PC-3 (cell line): ENCODE measurements around the gene ZNF143. TPM values are rescaled to one million over a fixed set of nuclear protein-coding genes. Genes with fewer than 3 reads are reported as not detected.

Experiments used
- ATAC-seq: fragments of 200-7000 bp; cut with Tn5 transposase; 2 replicates; pipeline ENCODE4 v1.9.1; 2020; ENCODE audit warnings: mild to moderate bottlenecking, moderate library complexity
- BruUV-seq: library from RNA; stranded (reverse); fragments of 400-500 nt; replicated peaks from 2 replicates; lab custom pipeline; 2021; lab: Mats Ljungman, UMichigan
- CTCF ChIA-PET: fragments of 300-600 bp; sonication (Branson Sonifier 250); formaldehyde crosslinking; loops from one replicate; lab custom pipeline; 2022; ENCODE audit warnings: antibody characterized with exemption; lab: Charles Lee
- POLR2A ChIA-PET: fragments of 300-600 bp; sonication (Branson Sonifier 250); formaldehyde crosslinking; loops from one replicate; lab custom pipeline; 2022; ENCODE audit warnings: antibody characterized with exemption; ENCODE audit not compliant: unreplicated experiment; lab: Charles Lee
- DNase-seq: peaks from one replicate; pipeline ENCODE4 v3.0.0-alpha.2; 2015
- H2AFZ ChIP-seq: fragments of 300-600 bp; sonication (generic); 2 replicates; pipeline ENCODE4 v1.6.0; 2016; ENCODE audit warnings: antibody characterized with exemption, low read length
- H3F3A ChIP-seq: fragments of 300-600 bp; sonication (generic); one replicate; pipeline ENCODE4 v1.6.0; 2017; ENCODE audit warnings: antibody characterized with exemption, low read length, control low read depth, mild to moderate bottlenecking; ENCODE audit not compliant: unreplicated experiment
- H3K27ac ChIP-seq: fragments of 300-600 bp; sonication (generic); 2 replicates; pipeline ENCODE4 v1.5.1; 2016; ENCODE audit warnings: mild to moderate bottlenecking, low read length
- H3K27me3 ChIP-seq: fragments of 300-600 bp; sonication (generic); 2 replicates; pipeline ENCODE4 v1.6.1; 2016; ENCODE audit warnings: low read length, mixed read lengths
- H3K36me3 ChIP-seq: fragments of 300-600 bp; sonication (generic); 2 replicates; pipeline ENCODE4 v1.6.1; 2016; ENCODE audit warnings: low read depth, mixed run types, low read length, mixed read lengths
- H3K4me1 ChIP-seq: fragments of 300-600 bp; sonication (generic); 2 replicates; pipeline ENCODE4 v1.5.1; 2016; ENCODE audit warnings: low read length; ENCODE audit not compliant: insufficient read depth
- H3K4me2 ChIP-seq: fragments of 300-600 bp; sonication (generic); 2 replicates; pipeline ENCODE4 v1.6.0; 2016; ENCODE audit warnings: low read length
- H3K4me3 ChIP-seq: fragments of 300-600 bp; sonication (generic); 2 replicates; pipeline ENCODE4 v1.5.1; 2016; ENCODE audit warnings: mild to moderate bottlenecking, low read length, mixed read lengths
- H3K79me2 ChIP-seq: fragments of 300-600 bp; sonication (generic); 2 replicates; pipeline ENCODE4 v1.6.1; 2017; ENCODE audit warnings: low read length, mixed read lengths
- H3K9ac ChIP-seq: fragments of 300-600 bp; sonication (generic); 2 replicates; pipeline ENCODE4 v1.6.0; 2016; ENCODE audit warnings: mild to moderate bottlenecking, low read length
- H3K9me2 ChIP-seq: fragments of 300-600 bp; sonication (generic); replicated peaks from 2 replicates; pipeline ENCODE4 v1.6.1; 2016; ENCODE audit warnings: mixed run types, low read length, mixed read lengths
- H3K9me3 ChIP-seq: fragments of 300-600 bp; sonication (generic); 2 replicates; pipeline ENCODE4 v1.6.1; 2016; ENCODE audit warnings: low read length, mixed read lengths
- H4K20me1 ChIP-seq: fragments of 300-600 bp; sonication (generic); 2 replicates; pipeline ENCODE4 v1.6.1; 2016; ENCODE audit warnings: low read length, mixed read lengths
- EZH2 ChIP-seq: fragments of 300-600 bp; sonication (generic); IDR thresholded peaks from one replicate; pipeline ENCODE4 v1.6.1; 2017; ENCODE audit warnings: antibody characterized with exemption, mild to moderate bottlenecking, low read length; ENCODE audit not compliant: unreplicated experiment
- EZH2phosphoT487 ChIP-seq: fragments of 300-600 bp; sonication (generic); IDR thresholded peaks from 2 replicates; pipeline ENCODE4 v1.6.1; 2018; ENCODE audit warnings: mild to moderate bottlenecking, antibody characterized with exemption, low read length, borderline replicate concordance
- intact Hi-C: fragments of 100-400 bp; cut with micrococcal nuclease; formaldehyde crosslinking; loops from 2 replicates; pipeline ENCODE4 v1.9.0; 2023
- total RNA-seq: library from RNA; depleted of rRNA; stranded (reverse); fragments of >200 nt; gene quantifications from 2 replicates; pipeline ENCODE4 v1.2.3, GENCODE V29; 2014
- TF ChIP-seq, protein P1 (sequence below): fragments of 300-600 bp; sonication (generic); conservative IDR thresholded peaks from 2 replicates; pipeline ENCODE4 v1.5.1; 2017; ENCODE audit warnings: antibody characterized with exemption, low read depth, mild to moderate bottlenecking, low read length

ZNF143 gene
- total RNA-seq, 1 experiment from 2014 or later = 33.9 TPM

DNA sequence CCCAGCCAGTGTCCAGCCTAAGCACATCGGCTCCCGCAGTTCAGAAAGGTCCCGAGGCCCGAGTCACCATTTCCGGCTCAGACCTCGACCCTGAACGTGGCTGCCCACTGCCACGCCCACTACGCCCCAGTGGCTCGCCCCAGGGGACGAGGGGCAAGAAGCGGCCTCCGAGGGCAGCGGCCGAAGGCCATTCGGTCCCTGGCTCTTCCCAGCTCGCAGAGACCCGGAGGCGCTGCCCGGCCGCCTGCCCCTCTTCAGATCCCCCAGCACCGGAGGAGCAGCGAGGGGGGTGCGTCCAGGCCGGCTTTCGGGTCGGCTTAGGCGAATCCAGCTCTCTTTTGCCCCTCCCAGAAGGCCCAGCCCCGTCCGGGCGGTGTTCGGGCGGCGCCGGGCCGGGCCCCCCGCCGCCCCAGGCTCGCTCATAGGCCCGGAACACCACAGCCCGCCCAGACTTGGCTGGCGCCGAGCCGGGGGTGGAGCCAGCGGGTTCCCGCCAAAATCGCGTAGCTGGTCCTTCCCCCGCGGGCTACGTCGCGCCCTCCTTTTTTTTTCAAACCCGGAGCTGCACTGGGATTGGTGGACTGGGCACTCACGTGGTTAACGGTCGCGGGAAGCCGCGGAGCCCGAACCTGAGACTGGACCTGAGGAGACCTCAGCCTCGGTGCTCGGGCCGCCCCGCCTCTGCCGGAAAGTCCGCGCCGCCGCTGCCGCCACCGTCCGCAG is 112.4 kb downstream of the ZNF143 start, which contains the start of gene WEE1:
TSS of gene WEE1 (plus strand) at position 619 of the 723 bp plus-strand sequence. CDS start 264 bp downstream, outside the sequence.
- H3K4me2 ChIP-seq = peak within 1 kb of the TSS; percentile 97
- peak within 1 kb of the TSS; percentile 98 for H3K9ac ChIP-seq
- no peaks in the 10 kb centered on the region for H3K27me3 ChIP-seq
- no peaks in the 10 kb centered on the region for H3K9me3 ChIP-seq
- H3K27ac ChIP-seq = peak within 1 kb of the TSS; percentile 90
- TF ChIP-seq, protein P1, sequence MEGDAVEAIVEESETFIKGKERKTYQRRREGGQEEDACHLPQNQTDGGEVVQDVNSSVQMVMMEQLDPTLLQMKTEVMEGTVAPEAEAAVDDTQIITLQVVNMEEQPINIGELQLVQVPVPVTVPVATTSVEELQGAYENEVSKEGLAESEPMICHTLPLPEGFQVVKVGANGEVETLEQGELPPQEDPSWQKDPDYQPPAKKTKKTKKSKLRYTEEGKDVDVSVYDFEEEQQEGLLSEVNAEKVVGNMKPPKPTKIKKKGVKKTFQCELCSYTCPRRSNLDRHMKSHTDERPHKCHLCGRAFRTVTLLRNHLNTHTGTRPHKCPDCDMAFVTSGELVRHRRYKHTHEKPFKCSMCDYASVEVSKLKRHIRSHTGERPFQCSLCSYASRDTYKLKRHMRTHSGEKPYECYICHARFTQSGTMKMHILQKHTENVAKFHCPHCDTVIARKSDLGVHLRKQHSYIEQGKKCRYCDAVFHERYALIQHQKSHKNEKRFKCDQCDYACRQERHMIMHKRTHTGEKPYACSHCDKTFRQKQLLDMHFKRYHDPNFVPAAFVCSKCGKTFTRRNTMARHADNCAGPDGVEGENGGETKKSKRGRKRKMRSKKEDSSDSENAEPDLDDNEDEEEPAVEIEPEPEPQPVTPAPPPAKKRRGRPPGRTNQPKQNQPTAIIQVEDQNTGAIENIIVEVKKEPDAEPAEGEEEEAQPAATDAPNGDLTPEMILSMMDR = no peak
- TF ChIP-seq EZH2phosphoT487 = no peak
- ChIA-PET POLR2A (interaction anchor here (0.5 to 1.6 kb wide), 14 partner anchors 9 to 477 kb away, joined by 3 to 14 read pairs (median 4); partner anchors contain the start of gene ZNF143), CTCF (interaction anchor here (0.6 to 1.2 kb wide), 3 partner anchors 10 to 67 kb away, joined by 3 to 5 read pairs (median 3); no protein-coding TSS in a partner anchor)
- no TSS peak for BruUV-seq
- no peaks in the 10 kb centered on the region for H3F3A ChIP-seq
- peak; percentile 80 for ATAC-seq
- H2AFZ ChIP-seq = peak within 1 kb of the TSS; percentile 76
- intact Hi-C loops = loop anchor here (10.0 kb wide), 1 partner anchor 888 kb away; the partner anchor contains the start of genes RPL27A and TRIM66
- peak within 1 kb of the TSS; percentile 84 for H3K4me3 ChIP-seq
- H3K79me2 ChIP-seq = peaks cover 46% of the 10 kb centered on the region
- peak; percentile 98 for DNase-seq
- H3K36me3 ChIP-seq = peaks cover 27% of the 10 kb centered on the region
- peaks cover 48% of the 10 kb centered on the region for H3K4me1 ChIP-seq
- no peaks in the 10 kb centered on the region for H3K9me2 ChIP-seq
- peaks cover 37% of the 10 kb centered on the region for H4K20me1 ChIP-seq

DNA sequence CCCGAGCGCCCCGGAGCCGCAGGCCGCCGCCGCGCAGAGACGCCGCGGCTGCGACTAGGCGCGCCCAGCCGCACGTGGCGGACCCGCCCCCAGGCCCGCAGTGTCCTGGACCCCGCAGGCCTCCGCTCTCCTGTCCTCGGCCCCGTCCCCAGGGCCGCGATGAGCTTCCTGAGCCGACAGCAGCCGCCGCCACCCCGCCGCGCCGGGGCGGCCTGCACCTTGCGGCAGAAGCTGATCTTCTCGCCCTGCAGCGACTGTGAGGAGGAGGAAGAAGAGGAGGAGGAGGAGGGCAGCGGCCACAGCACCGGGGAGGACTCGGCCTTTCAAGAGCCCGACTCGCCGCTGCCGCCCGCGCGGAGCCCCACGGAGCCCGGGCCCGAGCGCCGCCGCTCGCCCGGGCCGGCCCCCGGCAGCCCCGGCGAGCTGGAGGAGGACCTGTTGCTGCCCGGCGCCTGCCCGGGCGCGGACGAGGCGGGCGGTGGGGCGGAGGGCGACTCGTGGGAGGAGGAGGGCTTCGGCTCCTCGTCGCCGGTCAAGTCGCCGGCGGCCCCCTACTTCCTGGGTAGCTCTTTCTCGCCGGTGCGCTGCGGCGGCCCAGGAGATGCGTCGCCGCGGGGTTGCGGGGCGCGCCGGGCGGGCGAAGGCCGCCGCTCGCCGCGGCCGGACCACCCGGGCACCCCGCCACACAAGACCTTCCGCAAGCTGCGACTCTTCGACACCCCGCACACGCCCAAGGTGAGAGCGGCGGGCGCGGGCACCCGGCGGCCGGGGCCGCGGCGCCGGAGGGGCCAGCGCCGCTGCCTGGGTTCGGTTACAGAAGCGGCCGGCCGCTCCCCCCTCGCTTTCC is 113.2 kb downstream of the ZNF143 start:
- Histone ChIP-seq H3K27me3 (no peaks in the 10 kb centered on the region), H3K9me2 (no peaks in the 10 kb centered on the region), H2AFZ (no peak overlapping the region), H3K79me2 (peaks cover 51% of the 10 kb centered on the region), H3K36me3 (peaks cover 32% of the 10 kb centered on the region), H3K4me1 (peaks cover 43% of the 10 kb centered on the region), H3K27ac (peak overlapping the region; percentile 90), H3K9ac (peak overlapping the region; percentile 98), H3K9me3 (no peaks in the 10 kb centered on the region), H3F3A (no peaks in the 10 kb centered on the region), H3K4me2 (peak overlapping the region; percentile 97), H4K20me1 (peaks cover 40% of the 10 kb centered on the region), H3K4me3 (peak overlapping the region; percentile 84)
- ATAC-seq (peak; percentile 10; the same call in 1 of the 2 replicates), DNase-seq (no peak)
- TF ChIP-seq, protein P1 = no peak
- TF ChIP-seq EZH2 (no peak), EZH2phosphoT487 (no peak)
- ChIA-PET POLR2A (interaction anchor here (0.6 to 1.6 kb wide), 10 partner anchors 17 to 478 kb away, joined by 3 to 14 read pairs (median 4); partner anchors contain the start of gene ZNF143), CTCF (interaction anchor here (0.6 to 1.2 kb wide), 3 partner anchors 10 to 68 kb away, joined by 3 to 5 read pairs (median 3); no protein-coding TSS in a partner anchor)
- no TSS peak for BruUV-seq
- intact Hi-C loops = loop anchor here (10.0 kb wide), 1 partner anchor 889 kb away; the partner anchor contains the start of genes RPL27A and TRIM66
